Measurements from ENCODE around the gene POP4.
"Not testable (repeated sequence)": the region's sequence is repeated elsewhere in the genome, so short reads cannot be mapped to it uniquely, and the experiment has no call there.

Gene POP4

GRCh38 chr19:29612801-29613595 is 6.9 kb downstream of the POP4 start:
- DNase-seq, result no peak

GRCh38 chr19:29614046-29614445 is 8.0 kb downstream of the POP4 start:
- no peak for DNase-seq

GRCh38 chr19:29614780-29615179 is 8.7 kb downstream of the POP4 start:
- no peak for DNase-seq

- DNase-seq, result no peak
These were observed 9.9 kb downstream of the POP4 start for GRCh38 chr19:29615891-29616425.

GRCh38 chr19:29616541-29616940 is 10.5 kb downstream of the POP4 start:
- no peak for DNase-seq

- DNase-seq, result no peak
These were observed 11.5 kb downstream of the POP4 start for GRCh38 chr19:29617366-29618266.

- no peak for DNase-seq
These were observed 12.4 kb downstream of the POP4 start for GRCh38 chr19:29618434-29618833.

GRCh38 chr19:29618871-29619270 is 12.8 kb downstream of the POP4 start:
- DNase-seq, result no peak

- no peak for DNase-seq
These were observed 14.9 kb downstream of the POP4 start for GRCh38 chr19:29620931-29621351.

GRCh38 chr19:29622166-29623070 is 16.3 kb downstream of the POP4 start:
- DNase-seq, result no peak

- DNase-seq, result no peak
These were observed 17.8 kb downstream of the POP4 start for GRCh38 chr19:29623726-29624488.

- no peak for DNase-seq
These were observed 18.6 kb downstream of the POP4 start for GRCh38 chr19:29624489-29625185.

- DNase-seq, result no peak
These were observed 19.1 kb downstream of the POP4 start for GRCh38 chr19:29625186-29625651.

GRCh38 chr19:29626386-29626785 is 20.3 kb downstream of the POP4 start:
- DNase-seq, result no peak

- DNase-seq, result not testable (repeated sequence)
These were observed 20.7 kb downstream of the POP4 start for GRCh38 chr19:29626832-29627231.

GRCh38 chr19:29628661-29629385 is 22.7 kb downstream of the POP4 start:
- DNase-seq, result no peak

GRCh38 chr19:29629836-29630534 is 23.9 kb downstream of the POP4 start:
- DNase-seq, result no peak

- no peak for DNase-seq
These were observed 24.6 kb downstream of the POP4 start for GRCh38 chr19:29630655-29631054.

- no peak for DNase-seq
These were observed 25.4 kb downstream of the POP4 start for GRCh38 chr19:29631450-29631849.

- no peak for DNase-seq
These were observed 27.9 kb downstream of the POP4 start for GRCh38 chr19:29634002-29634401.

Measured in amniotic stem cell (primary cell).